Measurements from ENCODE around the gene RABGAP1. TPM values are rescaled to one million over a fixed set of nuclear protein-coding genes. Genes with fewer than 3 reads are reported as not detected.

The RABGAP1 gene
- total RNA-seq, 1 donor from 2014 or later = 93.6 TPM

GRCh38 chr9:123058834-123059233 lies 118.0 kb downstream of the RABGAP1 start:
- Mint-ChIP-seq H3K27ac (no peak overlapping the region), H3K4me3 (ENCODE audit: low read depth) (no peak overlapping the region), H3K36me3 (ENCODE audit: insufficient read depth) (peaks cover 23% of the 10 kb centered on the region), H3K4me1 (ENCODE audit: low read depth) (no peaks in the 10 kb centered on the region), H3K9me3 (ENCODE audit: low read depth) (no peaks in the 10 kb centered on the region), H3K27me3 (no peaks in the 10 kb centered on the region)
- no peak for DNase-seq (ENCODE audit: low spot score, unreplicated experiment)
- TF ChIP-seq CTCF (IDR thresholded peaks at IDR 0.05; ENCODE audit: unreplicated experiment) = no peak

DNA sequence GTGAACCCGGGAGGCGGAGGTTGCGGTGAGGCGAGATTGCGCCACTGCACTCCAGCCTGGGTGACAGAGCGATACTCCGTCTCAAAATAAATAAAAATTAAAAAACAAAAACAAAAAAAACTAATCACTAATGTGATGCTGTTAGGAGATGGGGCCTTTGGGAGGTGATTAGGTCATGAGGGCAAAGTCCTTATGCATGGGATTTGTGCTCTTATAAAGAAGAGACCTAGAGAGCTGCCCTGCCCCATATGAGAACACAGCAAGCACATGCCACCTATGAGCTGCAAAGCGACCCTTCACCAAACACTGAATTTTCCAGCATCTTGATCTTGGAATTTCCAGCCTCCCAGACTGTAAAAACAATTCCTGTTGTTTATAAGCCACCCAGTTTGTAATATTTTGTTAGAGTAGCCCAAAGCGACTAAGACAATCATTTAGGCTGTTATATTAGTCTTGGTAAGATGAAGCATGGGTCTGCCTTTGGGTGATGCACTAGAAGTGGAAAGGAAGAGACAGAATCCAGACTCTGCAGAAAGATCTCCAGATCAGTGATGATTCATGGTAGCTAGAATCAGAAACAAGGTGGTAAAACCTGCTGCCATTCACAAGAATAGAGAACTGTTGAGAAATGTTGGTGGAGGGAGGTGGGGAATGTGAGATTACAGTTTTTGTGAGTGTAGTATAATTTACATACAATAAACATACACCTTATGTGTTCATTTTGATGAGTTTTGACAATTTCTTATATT lies 118.8 kb downstream of the RABGAP1 start:
- Mint-ChIP-seq H3K27me3 (no peaks in the 10 kb centered on the region), H3K4me1 (ENCODE audit: low read depth) (no peaks in the 10 kb centered on the region), H3K9me3 (ENCODE audit: low read depth) (no peaks in the 10 kb centered on the region), H3K27ac (no peak overlapping the region), H3K4me3 (ENCODE audit: low read depth) (no peak overlapping the region), H3K36me3 (ENCODE audit: insufficient read depth) (peaks cover 22% of the 10 kb centered on the region)
- no peak for TF ChIP-seq CTCF (IDR thresholded peaks at IDR 0.05; ENCODE audit: unreplicated experiment)
- DNase-seq (ENCODE audit: low spot score, unreplicated experiment) = no peak

DNA sequence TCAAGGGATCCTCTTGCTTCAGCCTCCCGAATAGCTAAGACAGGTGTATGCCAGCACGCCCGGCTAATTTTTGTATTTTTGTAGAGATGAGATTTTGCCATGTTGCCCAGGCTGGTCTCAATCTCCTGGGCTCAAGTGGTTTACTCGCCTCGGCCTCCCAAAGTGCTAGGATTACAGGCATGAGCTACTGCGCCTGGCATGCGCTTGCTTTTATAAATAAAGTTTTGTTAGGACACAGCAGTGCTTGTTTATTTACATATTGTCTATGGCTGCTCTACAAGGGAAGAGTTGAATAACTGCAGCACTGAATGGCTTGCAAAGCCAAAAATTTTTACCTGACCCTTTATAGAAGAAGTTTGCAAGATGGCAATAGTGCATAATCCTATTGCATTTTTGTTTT lies 120.4 kb downstream of the RABGAP1 start:
- DNase-seq (ENCODE audit: low spot score, unreplicated experiment) = no peak
- H3K27me3 Mint-ChIP-seq = no peaks in the 10 kb centered on the region
- no peak overlapping the region for H3K27ac Mint-ChIP-seq
- TF ChIP-seq CTCF (IDR thresholded peaks at IDR 0.05; ENCODE audit: unreplicated experiment) = no peak
- H3K9me3 Mint-ChIP-seq (ENCODE audit: low read depth) = no peaks in the 10 kb centered on the region
- peaks cover 19% of the 10 kb centered on the region for H3K36me3 Mint-ChIP-seq (ENCODE audit: insufficient read depth)
- no peak overlapping the region for H3K4me3 Mint-ChIP-seq (ENCODE audit: low read depth)
- H3K4me1 Mint-ChIP-seq (ENCODE audit: low read depth) = no peaks in the 10 kb centered on the region

- Mint-ChIP-seq H3K9me3 (ENCODE audit: low read depth) (no peaks in the 10 kb centered on the region), H3K27me3 (no peaks in the 10 kb centered on the region)
These were observed 121.7 kb downstream of the RABGAP1 start for GRCh38 chr9:123062351-123063176.

More at GRCh38 chr9:123062351-123063176, 121.7 kb downstream of the RABGAP1 start:
- no peak for TF ChIP-seq CTCF (IDR thresholded peaks at IDR 0.05; ENCODE audit: unreplicated experiment)
- Mint-ChIP-seq H3K36me3 (ENCODE audit: insufficient read depth) (peaks cover 21% of the 10 kb centered on the region), H3K4me3 (ENCODE audit: low read depth) (no peak overlapping the region), H3K4me1 (ENCODE audit: low read depth) (no peaks in the 10 kb centered on the region), H3K27ac (no peak overlapping the region)
- DNase-seq (ENCODE audit: low spot score, unreplicated experiment) = no peak

Data from progenitor cell of endocrine pancreas (in vitro differentiated cells).